ENCODE measurements around the gene PROX2.

Gene PROX2

DNA sequence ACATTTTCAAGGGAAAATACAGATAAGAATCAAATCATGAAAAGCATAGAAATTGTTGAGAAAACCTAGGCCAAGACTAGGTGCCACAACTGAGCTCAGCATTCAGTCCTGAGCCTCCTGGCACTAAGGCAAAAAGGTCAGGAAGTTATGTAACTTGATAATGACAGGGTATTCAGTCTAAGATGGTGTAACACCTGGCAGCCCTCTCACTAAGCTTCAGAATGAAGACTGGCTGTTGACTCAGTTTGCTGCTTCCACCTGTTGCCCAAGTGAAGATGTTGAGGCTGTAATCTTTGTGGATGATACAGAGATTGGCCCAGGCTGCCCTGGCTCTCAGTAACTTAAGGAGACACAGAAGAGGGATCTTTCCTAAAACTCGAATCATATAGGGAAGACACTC lies 19.6 kb downstream of the PROX2 start:
- intact Hi-C loops (cut with micrococcal nuclease) = no loop called here
- Mint-ChIP-seq H3K27ac (no peak overlapping the region), H3K4me1 (ENCODE audit: low read depth) (no peaks in the 10 kb centered on the region), H3K27me3 (no peaks in the 10 kb centered on the region), H3K4me3 (no peak overlapping the region), H3K9me3 (no peaks in the 10 kb centered on the region), H3K36me3 (ENCODE audit: low read depth) (no peaks in the 10 kb centered on the region)

DNA sequence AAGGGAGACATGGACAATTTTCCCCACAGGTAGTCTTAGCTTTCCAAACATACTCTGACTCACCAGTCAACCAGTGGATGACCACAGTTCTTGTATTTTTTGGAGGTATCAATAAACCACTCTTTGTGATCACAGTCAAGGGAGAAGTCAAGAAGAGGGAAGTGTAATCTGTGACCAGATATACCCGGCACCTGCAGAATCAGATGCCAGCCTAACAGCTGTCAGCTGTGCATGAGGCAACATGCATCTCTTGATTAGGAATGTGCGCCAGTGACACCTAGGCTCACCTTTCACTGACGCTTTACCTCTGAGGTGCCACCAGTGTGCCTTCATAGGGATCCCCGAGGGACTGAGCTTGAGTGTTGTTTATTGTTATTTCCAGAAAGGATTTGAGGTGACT lies 20.0 kb downstream of the PROX2 start:
- H3K27me3 Mint-ChIP-seq = no peaks in the 10 kb centered on the region
- H3K27ac Mint-ChIP-seq = no peak overlapping the region
- no peak overlapping the region for H3K4me3 Mint-ChIP-seq
- H3K4me1 Mint-ChIP-seq (ENCODE audit: low read depth) = no peaks in the 10 kb centered on the region
- no peaks in the 10 kb centered on the region for H3K9me3 Mint-ChIP-seq
- no peaks in the 10 kb centered on the region for H3K36me3 Mint-ChIP-seq (ENCODE audit: low read depth)
- intact Hi-C loops (cut with micrococcal nuclease) = no loop called here

DNA sequence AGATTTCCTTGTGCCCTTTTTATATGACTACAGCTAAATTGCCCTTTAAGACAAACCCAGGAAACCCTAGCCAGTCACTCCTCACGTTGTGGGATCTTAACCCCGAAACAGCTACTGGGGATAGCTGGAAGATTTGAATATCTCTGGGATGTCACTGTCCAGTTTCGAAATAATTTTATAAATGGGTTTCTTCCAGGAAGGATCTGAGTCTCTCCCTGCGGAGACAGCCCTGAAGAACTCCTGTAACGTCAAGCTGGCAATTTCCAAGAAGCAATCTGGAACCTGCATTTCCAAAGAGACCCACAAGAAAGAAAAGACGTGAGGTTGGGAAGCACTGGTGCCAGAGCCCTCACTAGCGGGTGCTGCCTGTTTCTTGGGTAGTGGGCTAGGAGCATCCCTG lies 20.9 kb downstream of the PROX2 start:
- H3K27ac Mint-ChIP-seq = no peak overlapping the region
- H3K4me1 Mint-ChIP-seq (ENCODE audit: low read depth) = no peaks in the 10 kb centered on the region
- no peak overlapping the region for H3K4me3 Mint-ChIP-seq
- no peaks in the 10 kb centered on the region for H3K36me3 Mint-ChIP-seq (ENCODE audit: low read depth)
- intact Hi-C loops (cut with micrococcal nuclease) = no loop called here
- H3K9me3 Mint-ChIP-seq = no peaks in the 10 kb centered on the region
- no peaks in the 10 kb centered on the region for H3K27me3 Mint-ChIP-seq

GRCh38 chr14:74853581-74853980 lies 22.4 kb downstream of the PROX2 start:
- Mint-ChIP-seq H3K4me3 (no peak overlapping the region), H3K4me1 (ENCODE audit: low read depth) (no peaks in the 10 kb centered on the region), H3K9me3 (no peaks in the 10 kb centered on the region), H3K36me3 (ENCODE audit: low read depth) (no peaks in the 10 kb centered on the region), H3K27me3 (peaks cover 2% of the 10 kb centered on the region), H3K27ac (no peak overlapping the region)
- intact Hi-C loops (cut with micrococcal nuclease) = no loop called here

- intact Hi-C loops (cut with micrococcal nuclease) = no loop called here
- H3K4me3 Mint-ChIP-seq = no peak overlapping the region
These were observed 22.9 kb downstream of the PROX2 start for GRCh38 chr14:74852922-74853530.

DNA sequence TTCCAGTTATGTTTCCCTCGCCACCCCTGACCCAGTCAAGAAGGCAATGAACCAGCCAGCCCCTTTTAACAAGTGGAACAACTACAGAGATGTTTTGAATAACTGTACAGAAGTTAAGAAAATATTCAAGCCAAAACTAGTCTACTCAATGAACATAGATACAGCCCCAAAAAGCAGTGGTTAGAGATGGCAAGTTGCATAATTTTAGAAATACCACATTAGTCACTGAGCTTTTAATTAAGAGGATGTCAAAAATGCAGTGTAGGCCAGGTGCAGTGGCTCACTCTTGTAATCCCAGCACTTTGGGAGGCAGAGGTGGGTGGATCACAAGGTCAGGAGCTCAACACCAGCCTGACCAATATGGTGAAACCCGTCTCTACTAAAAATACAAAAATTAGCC lies 27.2 kb downstream of the PROX2 start:
- Mint-ChIP-seq H3K4me1 (ENCODE audit: low read depth) (no peaks in the 10 kb centered on the region), H3K27ac (no peak overlapping the region), H3K4me3 (no peak overlapping the region), H3K36me3 (ENCODE audit: low read depth) (no peaks in the 10 kb centered on the region), H3K27me3 (peaks cover 2% of the 10 kb centered on the region), H3K9me3 (no peaks in the 10 kb centered on the region)
- intact Hi-C loops (cut with micrococcal nuclease) = no loop called here

More at GRCh38 chr14:74852922-74853530, 22.9 kb downstream of the PROX2 start:
- no peaks in the 10 kb centered on the region for H3K9me3 Mint-ChIP-seq
- H3K36me3 Mint-ChIP-seq (ENCODE audit: low read depth) = no peaks in the 10 kb centered on the region
- peaks cover 2% of the 10 kb centered on the region for H3K27me3 Mint-ChIP-seq
- no peak overlapping the region for H3K27ac Mint-ChIP-seq
- H3K4me1 Mint-ChIP-seq (ENCODE audit: low read depth) = no peaks in the 10 kb centered on the region

GRCh38 chr14:74846968-74847665 lies 28.8 kb downstream of the PROX2 start:
- Mint-ChIP-seq H3K27me3 (peaks cover 2% of the 10 kb centered on the region), H3K4me1 (ENCODE audit: low read depth) (no peaks in the 10 kb centered on the region), H3K9me3 (no peaks in the 10 kb centered on the region), H3K36me3 (ENCODE audit: low read depth) (no peaks in the 10 kb centered on the region), H3K4me3 (no peak overlapping the region), H3K27ac (no peak overlapping the region)
- intact Hi-C loops (cut with micrococcal nuclease) = no loop called here

GRCh38 chr14:74846168-74846567 lies 29.8 kb downstream of the PROX2 start:
- intact Hi-C loops (cut with micrococcal nuclease) = no loop called here
- no peak overlapping the region for H3K27ac Mint-ChIP-seq
- peaks cover 8% of the 10 kb centered on the region for H3K4me1 Mint-ChIP-seq (ENCODE audit: low read depth)
- peaks cover 2% of the 10 kb centered on the region for H3K27me3 Mint-ChIP-seq
- H3K4me3 Mint-ChIP-seq = no peak overlapping the region
- no peaks in the 10 kb centered on the region for H3K36me3 Mint-ChIP-seq (ENCODE audit: low read depth)
- H3K9me3 Mint-ChIP-seq = no peaks in the 10 kb centered on the region

DNA sequence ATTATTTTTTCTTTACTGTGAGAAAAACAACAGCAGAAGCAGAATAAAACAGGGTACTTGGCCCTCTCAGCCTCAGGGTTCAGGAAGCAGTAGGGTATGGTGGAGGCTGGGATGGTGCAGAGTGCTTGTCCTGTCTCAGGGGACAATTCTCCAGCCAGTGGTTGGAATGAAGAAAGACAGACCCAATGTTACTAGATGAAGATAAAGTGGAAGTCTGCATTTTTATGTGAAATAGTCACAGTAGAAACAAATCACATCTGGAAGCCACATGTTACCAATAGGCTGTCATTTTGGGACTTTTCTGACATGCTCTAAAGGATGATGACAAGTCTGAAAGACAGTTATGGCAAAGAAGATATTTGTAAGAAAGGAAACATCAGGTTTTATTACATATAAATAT lies 32.3 kb downstream of the PROX2 start:
- no peaks in the 10 kb centered on the region for H3K9me3 Mint-ChIP-seq
- no peaks in the 10 kb centered on the region for H3K27me3 Mint-ChIP-seq
- intact Hi-C loops (cut with micrococcal nuclease) = no loop called here
- H3K27ac Mint-ChIP-seq = no peak overlapping the region
- H3K36me3 Mint-ChIP-seq (ENCODE audit: low read depth) = peaks cover 11% of the 10 kb centered on the region
- H3K4me3 Mint-ChIP-seq = no peak overlapping the region
- peaks cover 11% of the 10 kb centered on the region for H3K4me1 Mint-ChIP-seq (ENCODE audit: low read depth)

DNA sequence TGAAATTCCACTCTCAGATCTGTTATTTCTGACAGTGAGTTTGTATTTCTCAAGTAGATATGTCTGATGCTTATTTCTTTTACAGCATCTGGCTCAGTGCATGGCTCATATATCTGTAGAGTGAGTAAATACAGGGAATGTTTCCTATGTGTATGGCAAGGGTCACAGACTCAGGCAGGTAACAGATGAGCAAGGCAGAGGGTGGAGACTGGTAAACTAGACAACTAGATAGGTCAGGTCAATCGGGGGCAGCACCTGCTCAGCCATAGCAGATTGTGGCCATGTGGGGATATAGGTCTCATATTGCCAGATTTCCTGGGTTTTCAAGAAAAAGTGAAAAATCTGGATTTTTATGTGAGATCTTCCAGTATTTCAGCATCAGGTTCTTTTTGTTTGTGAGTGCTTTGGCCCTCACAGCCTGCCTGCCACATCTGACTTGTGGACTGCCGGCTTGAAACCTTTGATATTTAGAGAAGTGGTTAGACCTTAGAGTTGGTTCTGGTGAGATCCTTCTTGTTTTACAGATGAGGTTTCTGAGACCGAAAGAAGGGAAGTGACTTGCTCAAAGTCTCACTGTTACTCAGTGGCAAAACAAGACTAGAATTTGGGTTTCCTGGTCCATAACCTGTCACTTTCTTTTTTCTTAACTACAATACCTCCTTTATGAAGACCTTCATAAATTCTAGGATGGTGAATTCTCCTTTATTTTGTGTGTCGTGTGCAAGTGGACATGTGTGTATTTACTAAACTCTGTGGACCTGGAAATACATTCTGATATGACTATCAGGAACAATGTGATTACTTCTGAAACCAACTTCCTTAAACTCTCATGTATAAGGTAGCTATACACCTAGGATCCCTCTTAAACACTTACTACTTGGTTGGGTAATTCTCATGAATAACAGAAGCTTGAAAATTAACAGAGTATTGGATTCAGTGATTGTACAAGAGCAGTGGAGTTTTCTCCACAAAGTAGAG lies 34.4 kb downstream of the PROX2 start:
- peak overlapping the region; percentile 52 for H3K27ac Mint-ChIP-seq
- peak overlapping the region; percentile 17 for H3K4me3 Mint-ChIP-seq
- intact Hi-C loops (cut with micrococcal nuclease) = no loop called here
- H3K9me3 Mint-ChIP-seq = no peaks in the 10 kb centered on the region
- H3K4me1 Mint-ChIP-seq (ENCODE audit: low read depth) = peaks cover 12% of the 10 kb centered on the region
- peaks cover 13% of the 10 kb centered on the region for H3K36me3 Mint-ChIP-seq (ENCODE audit: low read depth)
- no peaks in the 10 kb centered on the region for H3K27me3 Mint-ChIP-seq

DNA sequence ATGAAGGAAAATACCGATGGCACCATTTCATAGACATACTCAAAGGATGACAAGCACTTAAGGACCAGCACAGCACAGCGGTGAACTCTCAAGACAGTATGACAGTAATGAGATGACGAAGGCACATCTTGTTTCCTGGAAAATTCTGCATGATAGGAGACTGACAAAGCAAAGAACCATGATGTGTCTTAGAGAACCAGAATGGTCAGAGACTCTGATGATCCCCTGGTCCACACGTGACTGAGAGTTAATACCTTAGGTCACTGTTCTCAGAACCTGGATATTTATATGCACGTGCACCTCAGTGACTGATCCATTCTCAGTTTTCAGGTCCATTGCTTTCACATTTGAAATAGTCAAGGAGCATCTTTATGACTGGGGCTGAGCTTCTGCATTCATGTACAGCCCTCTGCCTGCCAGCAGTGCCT lies 35.3 kb downstream of the PROX2 start:
- Mint-ChIP-seq H3K4me3 (no peak overlapping the region), H3K4me1 (ENCODE audit: low read depth) (peaks cover 16% of the 10 kb centered on the region), H3K27ac (no peak overlapping the region), H3K9me3 (no peaks in the 10 kb centered on the region), H3K27me3 (no peaks in the 10 kb centered on the region), H3K36me3 (ENCODE audit: low read depth) (peaks cover 21% of the 10 kb centered on the region)
- intact Hi-C loops (cut with micrococcal nuclease) = no loop called here

DNA sequence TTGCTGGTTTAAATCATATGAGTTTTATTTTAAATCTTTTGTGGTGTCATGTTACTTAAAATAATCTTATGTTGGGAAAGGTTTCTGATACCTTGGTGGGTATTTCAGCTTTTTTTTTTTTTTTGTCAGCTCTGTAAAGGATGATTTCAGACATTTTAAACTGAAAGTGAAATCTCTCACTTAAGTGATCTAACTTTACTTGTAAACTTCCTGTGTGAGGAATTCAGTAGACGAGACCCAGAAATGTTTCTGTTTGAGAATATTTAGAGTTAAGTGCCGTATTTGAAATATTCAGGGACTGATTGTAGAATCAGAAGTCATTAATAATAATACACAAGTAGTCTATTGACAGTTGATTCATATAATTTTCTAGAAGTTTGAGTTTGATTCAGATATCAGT lies 37.8 kb downstream of the PROX2 start:
- Mint-ChIP-seq H3K9me3 (no peaks in the 10 kb centered on the region), H3K27ac (no peak overlapping the region), H3K36me3 (ENCODE audit: low read depth) (peaks cover 35% of the 10 kb centered on the region), H3K4me1 (ENCODE audit: low read depth) (peaks cover 16% of the 10 kb centered on the region), H3K27me3 (no peaks in the 10 kb centered on the region), H3K4me3 (no peak overlapping the region)
- intact Hi-C loops (cut with micrococcal nuclease) = no loop called here

DNA sequence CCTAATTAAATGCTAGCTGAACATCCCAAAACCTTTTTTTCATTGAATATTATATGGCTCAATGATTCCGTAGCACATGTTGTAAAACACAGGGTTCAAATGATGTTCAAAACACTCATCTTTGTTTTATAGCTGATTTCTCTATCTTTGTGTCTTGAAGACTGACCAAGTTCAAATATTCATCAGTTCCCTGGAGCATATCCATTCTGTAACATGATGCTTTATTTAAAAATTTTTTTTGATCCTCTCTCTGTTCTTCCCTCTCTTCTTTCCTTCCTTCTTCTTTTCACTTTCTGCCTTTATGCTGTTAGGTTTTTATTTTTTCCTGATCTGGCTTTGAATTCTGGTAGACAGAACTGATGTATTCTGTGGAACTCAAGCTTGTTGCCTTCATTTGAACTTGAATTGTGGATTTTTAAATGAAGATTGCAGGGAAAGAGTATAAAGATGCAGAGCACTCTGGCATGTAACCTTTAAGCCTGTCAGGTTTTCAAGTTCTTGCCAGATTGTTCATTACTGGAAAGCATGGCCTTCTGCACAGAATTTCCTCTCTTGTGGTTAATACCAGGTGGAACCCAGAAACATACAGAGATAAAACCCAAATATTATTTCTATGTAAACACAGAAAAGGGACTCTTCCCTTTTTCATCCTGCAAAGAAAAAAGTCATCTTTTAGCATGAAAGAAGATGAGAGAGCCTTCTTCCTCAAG lies 39.5 kb downstream of the PROX2 start:
- peaks cover 35% of the 10 kb centered on the region for H3K36me3 Mint-ChIP-seq (ENCODE audit: low read depth)
- H3K4me3 Mint-ChIP-seq = no peak overlapping the region
- no peaks in the 10 kb centered on the region for H3K9me3 Mint-ChIP-seq
- H3K27ac Mint-ChIP-seq = no peak overlapping the region
- no peaks in the 10 kb centered on the region for H3K27me3 Mint-ChIP-seq
- intact Hi-C loops (cut with micrococcal nuclease) = no loop called here
- peaks cover 11% of the 10 kb centered on the region for H3K4me1 Mint-ChIP-seq (ENCODE audit: low read depth)
